MM.1S (cell line): ENCODE results near the gene ADAMTS17.

ENCODE experiments used
- CTCF ChIP-seq: fragments of 300-600 bp; sonication (generic); IDR thresholded peaks from 2 replicates; pipeline ENCODE4 v1.5.1; 2016; ENCODE audit warnings: antibody characterized with exemption, low read length, mixed read lengths
- EZH2phosphoT487 ChIP-seq: fragments of 300-600 bp; sonication (generic); IDR thresholded peaks from 2 replicates; pipeline ENCODE4 v1.6.1; 2018; ENCODE audit warnings: antibody characterized with exemption, low read length

- no peak for TF ChIP-seq EZH2phosphoT487
- no peak for TF ChIP-seq CTCF
Observed at GRCh38 chr15:100180921-100181320, 160.9 kb downstream of the ADAMTS17 start.
